Hypothalamus (tissue), 51 donors: ENCODE measurements around the gene ACBD4.
A peak's percentile ranks its signal among the peaks of the same experiment; 100 is the strongest.

Experiments
- DNase-seq, 51 donors: peaks; one replicate each; lab custom pipeline; 2025; lab: John Stamatoyannopoulos, UW

ACBD4 gene

GRCh38 chr17:45104029-45104428, 31.5 kb upstream of the ACBD4 start:
- DNase-seq: peak in 5 of 51 donors; percentile 26 to 39 (median 29)

- no peak for DNase-seq
Observed at GRCh38 chr17:45104497-45104896, 31.0 kb upstream of the ACBD4 start.

GRCh38 chr17:45104907-45105624, 30.4 kb upstream of the ACBD4 start:
- DNase-seq: no peak

- DNase-seq: no peak
Observed at GRCh38 chr17:45106096-45106495, 29.4 kb upstream of the ACBD4 start.

GRCh38 chr17:45106582-45106981, 28.9 kb upstream of the ACBD4 start:
- no peak for DNase-seq

DNA sequence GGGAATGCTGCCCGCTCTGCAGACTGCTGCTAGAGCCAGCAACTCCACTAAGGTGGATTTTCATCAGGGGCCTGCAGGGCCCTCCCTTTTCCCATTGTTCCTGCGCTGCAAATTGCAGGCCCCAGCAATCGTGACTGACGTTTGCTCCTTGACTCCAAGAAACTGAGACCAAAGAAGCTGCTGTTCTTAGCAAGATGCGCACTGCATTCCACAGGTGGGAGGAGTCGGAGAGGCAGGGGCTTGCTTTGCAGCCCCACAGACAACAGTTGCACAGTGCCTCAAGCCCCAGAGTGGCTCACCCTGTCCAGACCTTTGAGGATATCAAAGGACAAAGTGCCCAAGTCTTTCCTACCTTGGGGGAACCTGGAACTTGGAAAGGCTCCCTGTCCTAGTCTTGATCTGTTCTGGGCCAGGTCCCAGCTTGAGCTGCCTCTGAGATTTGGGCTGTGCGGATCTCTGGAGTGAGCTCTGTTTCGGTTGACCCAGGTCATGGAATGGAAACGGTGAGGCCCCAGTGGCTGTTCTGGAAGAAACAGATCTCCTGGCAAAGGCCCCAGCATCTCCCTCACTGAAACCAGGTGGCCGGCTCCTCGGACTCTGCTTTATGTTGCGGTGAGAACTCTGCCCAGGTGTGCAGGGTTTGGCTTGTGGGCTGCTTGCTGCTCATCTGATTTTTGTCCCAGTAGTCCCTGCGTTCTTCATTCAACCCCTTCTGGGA, 28.0 kb upstream of the ACBD4 start:
- no peak for DNase-seq

DNA sequence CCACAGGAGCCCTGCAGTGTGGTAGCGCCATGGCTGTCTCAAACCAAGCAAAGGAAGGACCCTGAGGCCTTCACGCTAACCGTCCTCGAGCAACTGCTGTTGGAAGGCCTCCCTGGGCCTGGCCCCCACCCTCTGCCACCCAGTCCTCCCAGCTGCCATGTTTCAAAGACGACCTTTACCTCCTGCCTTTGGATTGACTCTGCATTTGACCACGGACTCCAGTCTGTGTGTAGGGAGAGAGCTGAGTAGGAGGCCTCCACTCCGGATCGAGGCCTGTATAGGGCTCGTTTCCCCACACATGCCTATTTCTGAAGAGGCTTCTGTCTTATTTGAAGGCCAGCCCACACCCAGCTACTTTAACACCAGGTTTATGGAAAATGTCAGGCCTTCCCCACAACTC, 27.4 kb upstream of the ACBD4 start:
- no peak for DNase-seq

DNA sequence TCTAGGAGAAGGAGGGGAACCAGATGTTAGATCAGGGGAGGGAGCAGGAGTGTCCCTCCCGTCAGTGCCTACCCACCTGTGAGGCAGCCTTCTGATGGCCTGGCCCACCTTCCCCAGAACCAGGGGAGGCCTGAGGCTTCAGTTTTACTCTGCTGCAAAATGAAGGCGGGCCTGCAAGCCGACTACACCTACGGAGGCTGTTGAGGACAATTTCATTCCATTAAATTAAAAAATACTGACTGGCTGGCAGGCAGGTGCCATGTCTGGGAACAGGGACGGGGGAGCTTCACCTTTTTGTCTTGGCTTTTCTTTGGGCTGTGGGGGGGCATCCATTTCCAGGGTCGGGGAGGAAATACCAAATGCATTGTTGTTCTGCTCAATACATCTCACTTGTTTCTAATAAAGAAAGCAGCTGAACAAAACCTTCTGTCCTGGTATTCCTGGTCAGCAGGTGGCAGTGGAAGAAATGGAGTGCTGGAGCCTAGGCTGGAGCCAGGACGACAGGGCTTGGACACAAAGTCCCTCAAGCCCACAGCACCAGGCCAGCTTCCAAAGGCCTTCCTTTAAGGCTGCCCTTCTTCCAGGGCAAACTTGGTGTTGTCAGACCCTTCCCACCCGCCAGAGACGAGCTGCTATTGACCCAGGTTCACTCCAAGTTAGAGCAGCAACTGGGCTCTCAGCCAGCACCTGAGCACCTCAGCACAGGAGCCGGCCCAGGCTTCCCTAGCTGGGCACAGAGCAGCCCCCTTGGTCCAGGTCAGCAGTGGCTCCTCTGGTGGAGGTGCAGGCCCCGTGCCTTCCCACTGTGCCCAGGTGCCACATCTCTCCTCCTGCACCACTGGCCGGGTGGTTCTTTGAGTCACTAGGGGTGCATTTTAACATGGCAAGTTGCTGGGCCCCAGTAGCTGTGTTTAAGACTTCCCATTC, 26.6 kb upstream of the ACBD4 start:
- no peak for DNase-seq

DNA sequence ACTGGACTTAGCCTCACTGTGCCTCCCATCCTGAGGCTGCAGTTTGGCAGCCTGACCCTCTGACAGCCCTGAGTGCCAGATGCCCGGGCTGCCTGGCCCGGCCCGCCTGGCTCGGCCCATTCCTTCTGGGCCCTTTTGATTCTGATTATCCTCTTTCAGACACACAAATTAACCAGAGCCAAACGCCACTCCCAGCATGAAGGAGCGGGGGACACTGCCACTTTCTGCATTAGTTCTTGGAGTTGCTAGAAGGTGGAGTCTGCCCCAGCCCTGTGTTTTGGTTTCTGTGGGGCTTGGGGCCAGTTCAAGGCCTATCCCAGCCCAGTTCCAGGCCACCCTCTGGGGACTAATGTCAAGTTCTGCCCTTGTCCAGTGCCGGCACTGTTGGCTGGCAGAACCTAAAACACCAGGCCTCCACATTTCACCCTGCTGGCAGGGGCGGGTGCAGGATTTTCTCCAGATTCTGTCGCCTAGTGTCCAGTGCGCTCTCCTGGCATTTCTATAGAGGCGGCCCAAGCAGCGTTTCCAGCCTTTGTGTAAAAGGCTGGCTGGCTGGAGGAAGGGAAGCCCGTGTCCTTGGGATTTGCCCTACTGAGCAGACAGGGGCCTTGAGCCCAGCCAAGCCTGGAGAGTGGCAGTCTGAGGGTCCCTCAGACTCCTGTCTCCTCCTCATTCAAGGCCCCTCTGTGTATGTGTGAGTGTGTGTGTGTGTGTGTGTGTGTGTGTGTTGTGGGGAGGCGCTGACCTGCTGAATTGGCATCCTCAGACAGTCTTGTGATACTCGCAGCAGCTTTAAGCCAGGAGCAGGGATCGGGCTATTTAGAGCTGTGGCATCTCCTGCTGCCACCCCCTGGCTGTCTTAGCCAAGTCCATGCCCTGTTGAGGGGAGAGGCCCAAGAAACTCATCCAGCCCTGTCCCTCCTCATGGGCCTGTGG, 24.5 kb upstream of the ACBD4 start:
- peak in 34 of 51 donors; percentile 15 to 87 (median 57) for DNase-seq

DNA sequence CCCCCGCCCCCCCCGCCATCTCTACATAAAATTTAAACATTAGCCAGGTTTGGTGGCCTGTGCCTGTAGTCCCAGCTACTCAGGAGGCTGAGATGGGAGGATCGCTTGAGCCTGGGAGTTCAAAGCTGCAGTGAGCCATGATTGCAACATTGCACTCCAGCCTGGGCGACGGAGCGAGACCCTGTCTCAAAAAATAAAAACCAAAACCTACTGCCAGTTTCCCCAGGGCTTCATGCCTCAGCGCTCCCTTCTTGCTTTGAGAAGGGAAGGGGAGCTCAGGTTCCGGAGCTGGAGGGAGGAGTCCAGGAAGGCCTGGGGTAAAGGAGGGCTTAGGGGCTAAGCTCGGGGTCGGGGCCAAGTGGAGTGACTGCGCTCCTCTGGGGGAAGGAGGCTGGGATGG, 23.6 kb upstream of the ACBD4 start:
- DNase-seq: no peak

DNA sequence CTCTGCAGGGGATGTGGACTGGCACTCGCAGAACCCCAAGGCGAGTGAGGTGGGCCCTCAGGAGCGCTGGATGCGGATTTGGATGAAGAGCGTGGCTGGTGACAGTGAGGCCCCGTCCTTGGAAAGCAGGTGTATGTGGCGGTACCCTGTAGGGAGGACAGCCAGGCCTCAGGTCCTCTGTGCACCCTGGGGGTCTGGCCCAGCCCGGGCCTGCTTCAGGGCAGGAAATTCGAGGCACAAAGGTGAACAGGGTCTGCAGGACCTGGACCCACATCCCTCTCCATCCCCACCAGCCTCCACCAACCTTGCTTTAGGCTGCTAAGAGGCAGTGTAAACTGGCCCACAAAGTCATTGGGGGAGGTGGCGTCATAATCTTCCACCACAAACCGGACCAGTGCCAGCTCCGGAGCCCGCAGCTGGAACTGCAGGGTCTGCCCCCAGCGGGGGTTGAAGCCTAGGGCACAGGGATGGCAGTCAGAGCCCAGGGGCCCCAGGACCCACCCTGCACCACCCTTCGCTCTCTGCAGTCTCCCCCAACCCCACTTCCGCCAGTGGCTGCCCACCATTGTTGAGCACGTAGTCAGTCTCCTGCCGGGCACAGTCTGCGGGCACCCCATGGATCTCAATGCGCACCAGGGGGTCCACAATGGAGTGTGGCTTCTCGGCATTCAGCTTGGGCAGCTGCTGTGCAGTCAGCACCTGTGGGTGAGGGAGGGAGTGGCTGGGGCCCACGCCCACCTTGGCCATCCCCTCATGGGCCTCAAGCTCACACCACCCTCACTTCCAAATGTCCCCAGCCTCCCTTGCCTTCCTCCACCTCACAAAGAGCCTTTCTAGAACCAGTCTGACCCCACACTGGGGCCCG, 22.7 kb upstream of the ACBD4 start:
- DNase-seq: no peak

DNA sequence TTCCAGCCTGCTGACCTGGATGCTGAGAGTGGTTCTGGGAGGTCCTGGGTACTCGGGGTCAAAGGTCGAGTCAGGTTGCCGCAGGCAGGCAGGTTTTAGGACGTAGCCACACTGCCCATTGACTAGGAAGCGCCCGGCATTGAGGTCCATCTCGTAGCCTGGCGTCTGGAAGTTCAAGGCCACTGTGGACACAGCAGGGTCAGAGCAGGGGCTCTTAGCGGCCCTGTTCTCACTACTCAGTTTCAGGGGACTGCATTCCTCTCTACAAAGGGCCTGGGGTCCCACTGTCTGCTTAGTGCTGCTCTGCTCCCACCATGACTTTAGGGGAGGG, 22.1 kb upstream of the ACBD4 start:
- DNase-seq: no peak

GRCh38 chr17:45114117-45114932, 21.2 kb upstream of the ACBD4 start:
- no peak for DNase-seq

- no peak for DNase-seq
Observed at GRCh38 chr17:45115015-45115625, 20.4 kb upstream of the ACBD4 start.

DNA sequence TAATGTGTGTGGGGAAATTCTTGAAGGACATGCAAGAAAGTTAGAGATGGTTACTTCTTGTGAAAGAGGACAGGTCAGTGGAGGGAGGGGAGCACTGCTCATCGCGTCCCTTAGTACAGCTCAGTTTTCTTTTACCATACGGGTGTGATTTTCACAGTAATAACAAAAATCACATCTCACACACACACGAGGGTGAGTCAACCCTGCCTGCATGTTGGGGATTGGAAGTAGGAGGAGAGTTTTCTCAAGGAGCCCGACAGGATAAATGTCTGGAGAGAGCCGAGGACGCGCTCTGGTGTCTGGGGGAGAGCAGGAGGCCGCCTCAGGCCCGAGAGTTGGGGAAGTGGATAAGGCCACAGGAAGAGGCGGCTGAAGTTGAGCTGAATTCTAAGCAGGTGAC, 19.6 kb upstream of the ACBD4 start:
- peak in 1 of 51 donors; percentile 37 for DNase-seq

DNA sequence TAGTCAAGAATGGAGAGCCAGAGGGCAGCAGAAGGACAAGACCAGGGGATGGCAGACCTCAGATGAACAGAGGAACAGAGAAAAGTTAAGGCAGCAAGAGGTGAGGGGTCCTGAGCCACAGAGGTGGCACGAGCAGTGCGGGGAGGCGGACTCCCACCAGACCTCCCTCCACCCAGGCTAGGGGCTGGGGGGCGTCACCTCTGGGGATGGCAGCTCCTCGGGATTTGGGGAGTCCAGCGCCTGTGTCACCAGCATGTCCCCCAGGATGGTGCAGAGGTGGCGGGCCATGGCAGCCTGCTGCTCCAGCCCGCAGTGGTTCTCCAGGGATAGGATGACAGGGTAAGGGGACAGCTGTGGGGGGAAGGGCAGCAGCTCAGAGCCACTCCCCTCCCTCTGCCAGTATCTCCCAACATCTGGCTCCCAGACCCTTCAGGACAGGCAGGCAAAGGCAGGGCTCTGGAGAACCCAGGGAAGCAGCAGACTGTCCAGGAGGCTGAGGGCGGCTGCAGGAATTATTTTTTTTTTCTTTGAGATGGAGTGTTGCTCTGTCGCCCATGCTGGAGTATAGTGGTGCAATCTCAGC, 19.0 kb upstream of the ACBD4 start:
- no peak for DNase-seq

- no peak for DNase-seq
Observed at GRCh38 chr17:45117334-45117733, 18.2 kb upstream of the ACBD4 start.
